Measurements from ENCODE around the gene IFNA7.
"Not testable (repeated sequence)": the region's sequence is repeated elsewhere in the genome, so short reads cannot be mapped to it uniquely, and the experiment has no call there.

IFNA7 gene

DNA sequence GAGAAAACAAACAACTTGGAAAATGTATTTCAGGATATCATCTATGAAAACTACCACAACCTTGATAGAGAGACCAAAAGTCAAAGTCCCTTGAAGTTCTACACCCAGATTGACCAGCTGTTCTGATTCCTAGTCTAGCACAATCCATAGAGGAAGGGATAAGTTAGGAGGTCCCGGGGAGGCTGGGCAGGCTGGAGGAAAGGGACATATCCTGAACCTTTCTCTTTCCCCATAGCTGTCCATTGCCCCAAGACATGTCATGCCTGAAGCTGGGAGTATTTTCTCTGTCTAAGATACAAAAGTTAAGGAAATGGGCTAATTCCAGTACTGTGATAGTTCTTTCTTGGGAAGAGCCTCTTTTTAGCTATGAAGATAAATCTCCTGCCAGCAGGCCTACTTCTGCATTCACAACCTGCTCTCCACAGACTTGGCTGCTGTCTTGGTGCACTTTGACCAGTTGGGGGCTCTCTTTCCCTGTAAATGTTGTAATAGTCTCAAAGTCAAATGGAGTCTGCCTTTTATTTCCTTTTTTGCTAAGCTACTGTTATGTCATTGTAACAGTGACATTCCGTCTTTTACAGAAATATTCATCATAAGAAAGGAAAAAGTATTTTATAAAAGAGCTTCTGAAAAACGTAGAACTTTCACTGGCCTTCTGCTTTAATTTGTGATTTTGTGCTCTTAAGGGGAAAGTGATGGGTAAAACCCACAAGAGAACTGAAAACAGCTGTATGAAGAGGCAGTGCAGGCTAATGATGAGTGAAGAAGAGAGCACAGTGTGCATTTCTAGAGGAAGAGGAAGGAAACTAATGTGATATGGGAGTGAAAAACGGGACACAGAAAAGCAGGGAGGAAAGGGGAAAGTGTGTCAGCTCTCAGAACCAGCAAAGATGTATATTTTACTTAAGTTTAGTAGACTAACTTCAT, 18.9 kb downstream of the IFNA7 start:
- not testable (repeated sequence) for DNase-seq (ENCODE audit: low read depth in 2 of 3, low spot score in 2 of 3)

DNA sequence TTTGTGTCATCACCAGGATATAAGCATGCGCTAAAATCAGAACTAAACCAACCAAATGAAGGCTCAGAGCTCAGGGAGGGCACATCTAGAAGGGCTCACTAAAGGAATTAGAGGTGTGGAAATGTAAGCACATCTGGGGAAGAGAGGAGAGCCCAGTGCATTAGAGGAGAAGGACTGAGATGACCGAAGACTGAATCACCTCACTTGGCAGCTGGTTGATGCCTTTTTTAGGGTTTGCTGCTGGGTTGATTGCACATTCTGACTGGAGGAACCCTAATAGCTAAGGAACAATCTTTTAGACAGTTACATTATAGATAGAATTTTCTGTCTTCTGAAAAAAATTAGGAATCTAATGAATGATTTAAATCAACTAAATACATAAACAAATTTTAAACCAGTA, 27.3 kb downstream of the IFNA7 start:
- no peak for DNase-seq (ENCODE audit: low read depth in 2 of 3, low spot score in 2 of 3)

DNA sequence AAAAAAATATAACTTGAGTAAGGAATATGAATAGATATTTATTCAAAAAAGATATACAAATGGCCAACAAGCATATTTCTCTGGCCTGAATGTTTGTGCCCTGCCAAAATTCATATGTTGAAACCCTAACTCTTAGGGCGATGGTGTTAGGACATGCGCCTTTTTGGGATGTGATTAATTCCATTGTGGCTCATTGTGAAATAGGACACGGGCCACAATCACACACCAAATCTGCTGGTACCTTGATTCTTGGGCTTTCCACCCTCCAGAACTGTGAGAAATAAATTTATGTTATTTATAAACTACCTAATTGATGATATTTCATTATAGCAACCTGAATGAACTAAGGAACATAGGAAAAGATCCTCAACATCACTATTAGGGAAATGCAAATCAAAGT, 29.8 kb downstream of the IFNA7 start:
- no peak for DNase-seq (ENCODE audit: low read depth in 2 of 3, low spot score in 2 of 3)

DNA sequence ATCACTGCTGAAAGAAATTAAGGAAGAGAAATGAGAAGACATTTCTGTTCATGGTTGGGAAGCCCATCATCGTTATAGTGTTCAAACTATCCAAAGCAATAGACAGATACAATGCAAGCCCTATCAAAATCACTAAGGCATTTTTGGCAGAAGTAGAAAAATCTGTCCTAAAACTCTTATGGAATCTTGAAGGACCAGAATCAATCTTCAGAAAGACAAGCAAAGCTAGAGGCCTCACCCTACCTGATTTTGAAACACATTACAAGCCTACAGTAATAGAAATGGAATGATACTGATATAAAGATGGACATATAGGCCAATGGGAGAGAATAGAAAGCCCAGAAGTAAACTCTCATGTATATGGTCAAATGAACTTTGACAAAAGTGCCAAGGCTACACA, 30.7 kb downstream of the IFNA7 start:
- no peak for DNase-seq (ENCODE audit: low read depth in 2 of 3, low spot score in 2 of 3)

DNA sequence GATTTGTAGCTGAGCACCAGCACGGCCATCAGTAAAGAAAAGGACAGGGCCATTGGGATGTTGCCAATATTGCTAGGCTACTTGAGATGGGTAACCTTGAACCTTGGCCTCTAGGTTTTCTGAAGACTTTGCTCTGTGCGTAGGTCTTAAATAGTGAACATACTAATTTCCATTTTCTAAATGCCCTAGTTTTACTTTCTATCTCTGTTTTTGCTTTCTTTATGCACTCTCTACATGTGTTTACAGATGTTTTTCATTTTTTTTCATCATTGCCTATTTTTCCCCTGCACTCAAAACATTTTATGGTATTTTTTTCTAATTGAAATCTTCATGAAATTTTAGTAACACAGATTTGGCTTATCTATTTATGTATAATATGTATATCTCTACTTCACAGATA, 35.4 kb downstream of the IFNA7 start, which contains the start of gene IFNA21:
TSS of gene IFNA21 (minus strand) at position 101 of the 400 bp plus-strand sequence. CDS start at position 53, 48 bp downstream.
- DNase-seq (ENCODE audit: low read depth in 2 of 3, low spot score in 2 of 3) = not testable (repeated sequence)

DNA sequence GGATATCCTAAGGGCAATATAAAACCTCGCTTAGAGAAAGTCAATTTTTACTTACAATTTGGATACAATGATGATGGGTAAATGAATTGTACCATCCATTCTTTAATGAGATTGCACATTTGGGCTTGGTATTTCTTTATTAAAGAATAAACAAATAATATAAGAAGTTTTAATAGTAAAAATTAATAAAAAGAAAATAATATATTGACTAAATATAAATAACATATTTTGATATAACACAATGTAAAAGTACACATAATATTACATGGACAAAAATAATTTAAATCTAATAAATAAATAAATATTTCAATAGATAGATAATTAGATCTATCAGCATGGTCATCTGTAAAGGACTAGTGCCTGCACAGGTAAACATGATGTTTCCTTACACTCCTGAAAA, 36.5 kb downstream of the IFNA7 start:
- DNase-seq (ENCODE audit: low read depth in 2 of 3, low spot score in 2 of 3) = no peak

DNA sequence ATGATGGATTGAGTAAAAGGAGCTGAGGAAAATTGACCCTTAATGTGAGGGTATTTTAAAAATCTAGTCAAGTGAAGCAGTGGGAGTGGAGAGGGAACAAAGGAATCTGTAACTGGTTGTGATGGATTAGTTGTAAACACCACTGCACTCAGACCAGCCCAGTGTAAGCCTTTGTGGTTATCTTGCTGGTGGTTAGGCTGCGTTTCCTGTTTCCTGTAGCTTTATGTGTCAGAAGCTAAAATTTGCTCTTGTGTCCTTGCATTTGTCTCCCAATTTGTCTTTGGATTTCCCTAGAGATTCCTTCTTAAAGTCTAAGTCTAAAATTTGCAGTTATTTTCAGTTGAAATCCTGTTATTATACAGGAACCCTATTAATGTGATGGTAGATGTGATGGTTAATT, 41.8 kb downstream of the IFNA7 start:
- no peak for DNase-seq (ENCODE audit: low read depth in 2 of 3, low spot score in 2 of 3)

DNA sequence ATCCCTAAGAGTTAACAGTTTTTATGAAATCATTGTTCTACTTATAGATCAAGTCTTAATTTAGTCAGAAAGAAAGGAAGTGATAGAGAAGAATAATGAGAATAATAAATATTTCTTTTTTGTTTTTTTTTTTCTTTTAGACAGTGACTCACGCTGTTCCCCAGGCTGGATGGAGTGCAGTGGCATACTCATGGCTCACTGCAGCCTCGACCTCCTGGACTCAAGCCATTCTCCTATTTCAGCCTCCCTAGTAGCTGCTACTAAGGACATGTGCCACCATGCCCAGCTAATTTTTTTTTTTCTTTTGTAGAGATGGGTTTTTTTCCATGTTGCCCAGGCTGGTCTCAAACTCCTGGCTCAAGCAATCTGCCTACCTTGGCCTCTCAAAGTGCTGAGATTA, 46.5 kb downstream of the IFNA7 start:
- DNase-seq (ENCODE audit: low read depth in 2 of 3, low spot score in 2 of 3) = no peak

DNA sequence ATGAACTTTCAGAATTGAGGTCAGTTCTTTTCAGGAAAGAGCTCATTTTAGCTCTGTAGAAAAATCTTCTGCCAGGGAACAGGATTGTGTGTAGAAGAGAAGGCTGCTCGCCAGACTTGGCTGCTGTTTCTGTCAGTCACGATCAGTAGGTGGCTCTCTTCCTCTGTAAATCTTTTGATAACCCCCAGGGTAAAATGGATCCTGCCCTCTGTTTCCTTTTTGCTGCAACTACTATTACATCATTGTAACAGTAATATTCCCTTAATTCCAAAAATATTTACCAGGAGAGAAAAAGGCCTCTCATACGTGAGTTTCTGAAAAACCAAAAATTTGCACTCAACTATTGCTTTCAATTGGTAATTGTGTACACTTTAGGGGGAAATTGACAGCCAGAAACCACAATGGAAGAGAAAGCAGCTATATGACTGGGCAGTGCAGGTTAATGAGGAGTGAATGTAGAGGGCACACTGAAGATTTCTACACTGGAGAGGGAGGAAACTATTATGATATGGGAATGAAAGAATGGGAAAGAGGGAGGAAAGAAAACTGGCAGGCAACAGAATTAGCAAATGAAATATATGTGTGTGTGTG, 47.9 kb downstream of the IFNA7 start:
- DNase-seq (ENCODE audit: low read depth in 2 of 3, low spot score in 2 of 3) = no peak

DNA sequence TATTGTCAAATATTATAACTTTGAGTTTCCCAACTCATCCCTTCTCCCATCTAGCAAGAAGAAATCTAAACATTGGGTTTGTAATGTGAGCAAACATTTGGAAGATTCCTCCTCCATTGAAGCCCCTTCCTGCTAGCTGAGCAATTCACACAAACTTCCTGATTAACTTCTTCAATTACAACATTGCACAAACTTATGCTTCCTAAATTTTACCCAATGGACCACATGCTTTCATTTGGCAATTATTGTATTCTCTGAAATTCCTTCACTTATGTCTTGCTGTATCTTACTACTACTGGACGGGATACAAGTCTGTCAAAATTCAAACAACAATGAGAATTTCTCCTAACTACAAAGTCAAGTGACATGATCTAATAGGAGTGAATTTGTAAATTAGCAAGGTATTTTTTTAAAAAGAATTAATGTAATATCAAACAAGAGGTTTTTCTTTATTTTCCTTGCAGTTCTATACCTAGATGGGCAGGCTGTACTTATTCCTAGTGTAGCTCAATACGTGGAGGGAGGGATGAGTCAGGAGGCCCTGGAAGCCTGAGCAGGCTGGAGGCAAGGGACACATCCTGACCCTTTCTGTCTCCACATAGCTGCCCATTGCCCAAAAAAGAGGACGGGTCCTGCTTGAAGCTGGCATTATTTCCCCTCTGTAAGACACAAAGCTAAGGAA, 48.5 kb downstream of the IFNA7 start:
- no peak for DNase-seq (ENCODE audit: low read depth in 2 of 3, low spot score in 2 of 3)
